Lower leg skin (tissue), 3 donors: Measurements from ENCODE around the gene C1QTNF12.

Source experiments
- CTCF ChIP-seq, 3 donors: fragments of 450-650 bp; IDR thresholded peaks; one replicate each; pipeline ENCODE4 v1.5.1; 2016; ENCODE audit warnings: antibody characterized with exemption in 3 of 3, mild to moderate bottlenecking in 3 of 3, moderate library complexity in 2 of 3
- POLR2A ChIP-seq, 2 donors: fragments of 450-650 bp; IDR thresholded peaks; one replicate each; pipeline ENCODE4 v1.6.1; 2016 to 2017; ENCODE audit warnings: antibody characterized with exemption in 2 of 2, mild to moderate bottlenecking in 1 of 2, moderate library complexity in 1 of 2

GRCh38 chr1:1210726-1211540 lies 35.6 kb downstream of the C1QTNF12 start:
- no peak for TF ChIP-seq CTCF (IDR thresholded peaks at IDR 0.05)
- no peak for TF ChIP-seq POLR2A (IDR thresholded peaks at IDR 0.05)
